HCT116 (cell line): ENCODE results near the gene TMEM132D. TPM values are rescaled to one million over a fixed set of nuclear protein-coding genes. Genes with fewer than 3 reads are reported as not detected.

Source experiments
- ATAC-seq: fragments of 200-7000 bp; cut with Tn5 transposase; 2 replicates; pipeline ENCODE4 v1.9.1; 2020; ENCODE audit warnings: mild to moderate bottlenecking, moderate library complexity
- BruUV-seq: library from RNA; stranded (reverse); fragments of 400-500 nt; replicated peaks from 2 replicates; lab custom pipeline; 2021; lab: Mats Ljungman, UMichigan
- CTCF ChIA-PET: fragments of 300-600 bp; sonication (Branson Sonifier 250); formaldehyde crosslinking; loops from one replicate; lab custom pipeline; 2021; ENCODE audit warnings: antibody characterized with exemption; lab: Charles Lee
- POLR2A ChIA-PET: fragments of 300-600, 350-600 bp; sonication (Branson Sonifier 250); formaldehyde crosslinking; loops from one replicate; lab custom pipeline; 2021; ENCODE audit warnings: antibody characterized with exemption; lab: Charles Lee
- RAD21 ChIA-PET, 2 experiments: fragments of 300-600 bp; sonication (Branson Sonifier 250); formaldehyde crosslinking; loops; one replicate each; lab custom pipeline; 2023; ENCODE audit warnings: low total read pairs in 2 of 2; ENCODE audit not compliant: uncharacterized antibody in 2 of 2, unreplicated experiment in 2 of 2, low non-redundant PET in 1 of 2; lab: Charles Lee
- DNase-seq: peaks from one replicate; pipeline ENCODE4 v3.0.0-alpha.2; 2010; ENCODE audit warnings: low read depth, low spot score
- H2AFZ ChIP-seq: fragments of 200-600 bp; shearing (Covaris generic), sonication (generic); 2 replicates; pipeline ENCODE4 v1.6.1; 2017; ENCODE audit warnings: low read depth, mixed run types, mixed read lengths, antibody characterized with exemption, low read length; ENCODE audit not compliant: poor library complexity, severe bottlenecking
- H3K27ac ChIP-seq: 2 replicates; pipeline ENCODE4 v1.5.1; 2012; ENCODE audit warnings: low read depth, low read length
- H3K27me3 ChIP-seq: fragments of 200-600 bp; sonication (generic); 2 replicates; pipeline ENCODE4 v1.6.1; 2016; ENCODE audit warnings: mixed run types, low read length, mixed read lengths; ENCODE audit not compliant: insufficient read depth
- H3K36me3 ChIP-seq, 2 experiments: fragments of 200-500 bp in 1 of 2; fragments of 200-600 bp in 1 of 2; sonication (Bioruptor generic) in 1 of 2; sonication (generic) in 1 of 2; 2 replicates each; pipeline versions ENCODE4 v1.5.1 to v1.6.1; 2014 to 2016; ENCODE audit warnings: low read length in 2 of 2, inconsistent platforms in 1 of 2, mixed read lengths in 1 of 2, mixed run types in 1 of 2; ENCODE audit not compliant: insufficient read depth in 2 of 2, control insufficient read depth in 1 of 2
- H3K4me1 ChIP-seq, 2 experiments: fragments of 200-600 bp in 1 of 2; sonication (generic) in 1 of 2; 2 replicates each; pipeline versions ENCODE4 v1.5.1 to v1.6.1; 2012 to 2017; ENCODE audit warnings: low read length in 2 of 2, inconsistent platforms in 1 of 2, mild to moderate bottlenecking in 1 of 2, mixed read lengths in 1 of 2, mixed run types in 1 of 2, moderate library complexity in 1 of 2; ENCODE audit not compliant: insufficient read depth in 2 of 2, control insufficient read depth in 1 of 2
- H3K4me2 ChIP-seq: fragments of 200-600 bp; sonication (generic); 2 replicates; pipeline ENCODE4 v1.6.1; 2017; ENCODE audit warnings: mixed run types, low read length, mixed read lengths
- H3K4me3 ChIP-seq, 2 experiments: fragments of 200-600 bp in 1 of 2; sonication (generic) in 1 of 2; replicated peaks in 1 of 2; 2 replicates each; pipeline ENCODE4 v1.5.1; 2011 to 2016; ENCODE audit warnings: low read length in 2 of 2, control low read depth in 1 of 2, low read depth in 1 of 2, mild to moderate bottlenecking in 1 of 2, mixed read lengths in 1 of 2, mixed run types in 1 of 2
- H3K79me2 ChIP-seq: fragments of 200-600 bp; sonication (generic); 2 replicates; pipeline ENCODE4 v1.6.1; 2017; ENCODE audit warnings: mild to moderate bottlenecking, mixed run types, low read length, moderate library complexity, mixed read lengths; ENCODE audit not compliant: insufficient read depth
- H3K9ac ChIP-seq: fragments of 200-600 bp; sonication (generic); 2 replicates; pipeline ENCODE4 v1.6.1; 2016; ENCODE audit warnings: low read length, mixed read lengths
- H3K9me2 ChIP-seq: fragments of 200-600 bp; sonication (generic), shearing (Covaris generic); 2 replicates; pipeline ENCODE4 v1.6.1; 2017; ENCODE audit warnings: mixed run types, mild to moderate bottlenecking, moderate library complexity; ENCODE audit not compliant: insufficient read depth
- H3K9me3 ChIP-seq, 2 experiments: fragments of 200-500 bp in 1 of 2; fragments of 200-600 bp in 1 of 2; sonication (Bioruptor generic) in 1 of 2; sonication (generic) in 1 of 2; 2 replicates each; pipeline ENCODE4 v1.6.1; 2014 to 2017; ENCODE audit warnings: low read length in 2 of 2, mixed read lengths in 2 of 2, inconsistent platforms in 1 of 2, low read depth in 1 of 2, mild to moderate bottlenecking in 1 of 2, mixed run types in 1 of 2, moderate library complexity in 1 of 2; ENCODE audit not compliant: control insufficient read depth in 1 of 2, insufficient read depth in 1 of 2
- H4K20me1 ChIP-seq: fragments of 200-600 bp; sonication (generic), shearing (Covaris generic); 2 replicates; pipeline ENCODE4 v1.6.1; 2017; ENCODE audit warnings: mixed run types, mild to moderate bottlenecking, moderate library complexity; ENCODE audit not compliant: insufficient read depth
- CBX3 ChIP-seq: IDR thresholded peaks from 2 replicates; pipeline ENCODE4 v1.6.1; 2012; ENCODE audit warnings: low read depth
- CEBPB ChIP-seq: IDR thresholded peaks from 2 replicates; pipeline ENCODE4 v1.6.1; 2012; ENCODE audit warnings: low read depth
- CTCF ChIP-seq, 3 experiments: fragments of 200-600 bp in 1 of 3; sonication (generic) in 1 of 3; IDR thresholded peaks in 2 of 3; conservative IDR thresholded peaks in 1 of 3; 2 replicates each; pipeline ENCODE4 v1.5.1; 2012 to 2017; ENCODE audit warnings: low read depth in 2 of 3, low read length in 2 of 3, antibody characterized with exemption in 1 of 3, borderline replicate concordance in 1 of 3, control low read depth in 1 of 3, mild to moderate bottlenecking in 1 of 3, mixed read lengths in 1 of 3, mixed run types in 1 of 3, moderate library complexity in 1 of 3; ENCODE audit not compliant: insufficient read depth in 1 of 3
- EGR1 ChIP-seq: IDR thresholded peaks from 2 replicates; pipeline ENCODE4 v1.6.1; 2012; ENCODE audit warnings: low read depth
- EZH2 ChIP-seq: fragments of 200-600 bp; sonication (generic); IDR thresholded peaks from 2 replicates; pipeline ENCODE4 v1.6.1; 2017; ENCODE audit warnings: antibody characterized with exemption, mixed run types
- EZH2phosphoT487 ChIP-seq: fragments of 200-600 bp; IDR thresholded peaks from 2 replicates; pipeline ENCODE4 v1.6.1; 2018; ENCODE audit warnings: antibody characterized with exemption, borderline replicate concordance
- FOSL1 ChIP-seq: IDR thresholded peaks from 2 replicates; pipeline ENCODE4 v1.6.1; 2012; ENCODE audit warnings: low read depth
- JUND ChIP-seq: IDR thresholded peaks from 2 replicates; pipeline ENCODE4 v1.6.1; 2012
- POLR2A ChIP-seq: IDR thresholded peaks from 2 replicates; pipeline ENCODE4 v1.7.0; 2011; ENCODE audit warnings: borderline replicate concordance; ENCODE audit not compliant: insufficient read depth, insufficient read length; ENCODE audit errors: extremely low read depth
- POLR2AphosphoS5 ChIP-seq: IDR thresholded peaks from 2 replicates; pipeline ENCODE4 v1.6.1; 2011; ENCODE audit warnings: mild to moderate bottlenecking, low read depth, low read length, moderate library complexity
- SP1 ChIP-seq: IDR thresholded peaks from 2 replicates; pipeline ENCODE4 v1.6.1; 2012; ENCODE audit warnings: low read depth
- SRF ChIP-seq: IDR thresholded peaks from 2 replicates; pipeline ENCODE4 v1.6.1; 2012; ENCODE audit warnings: low read depth
- TCF7L2 ChIP-seq: IDR thresholded peaks from 2 replicates; pipeline ENCODE4 v1.7.0; 2011; ENCODE audit warnings: borderline replicate concordance, inconsistent platforms; ENCODE audit not compliant: insufficient read depth, insufficient read length; ENCODE audit errors: extremely low read depth
- ZFX ChIP-seq: fragments of 450-650 bp; IDR thresholded peaks from 2 replicates; pipeline ENCODE4 v1.6.1; 2017
- ZNF274 ChIP-seq: fragments of 200-500 bp; sonication (Bioruptor generic); IDR thresholded peaks from 2 replicates; pipeline ENCODE4 v1.6.1; 2014; ENCODE audit warnings: mild to moderate bottlenecking, low read depth, low read length, inconsistent platforms
- intact Hi-C: fragments of 100-400 bp; cut with micrococcal nuclease; formaldehyde crosslinking; loops from 2 replicates; pipeline ENCODE4 v1.10.0; 2022
- total RNA-seq: library from RNA; stranded (reverse); gene quantifications from one replicate; pipeline ENCODE4 v1.2.1, GENCODE V29; 2021; ENCODE audit not compliant: unreplicated experiment
- TF ChIP-seq, protein P1 (sequence below): IDR thresholded peaks from 2 replicates; pipeline ENCODE4 v1.6.1; 2012
- TF ChIP-seq, protein P2 (sequence below): IDR thresholded peaks from 2 replicates; pipeline ENCODE4 v1.6.1; 2012

TMEM132D gene
- total RNA-seq, 1 experiment from 2014 or later: not detected

- no peak for TF ChIP-seq POLR2A
- no peak for TF ChIP-seq EGR1
- ChIA-PET POLR2A (no interaction called here), CTCF (no interaction called here), RAD21 (no interaction called here)
- intact Hi-C loops: no loop called here
- no TSS peak for BruUV-seq
- H3K4me3 ChIP-seq: no peak overlapping the region
- no peak for DNase-seq
- H3K4me1 ChIP-seq: no peaks in the 10 kb centered on the region
- no peaks in the 10 kb centered on the region for H3K27me3 ChIP-seq
- H3K27ac ChIP-seq: no peak overlapping the region
- H3K9me2 ChIP-seq: no peaks in the 10 kb centered on the region
- H3K79me2 ChIP-seq: no peaks in the 10 kb centered on the region
- no peak for ATAC-seq
- no peak overlapping the region for H3K4me2 ChIP-seq
- H3K9me3 ChIP-seq: peaks cover 3 to 22% of the 10 kb centered on the region in 2 experiments; a peak in 2 of 4 replicates
- H2AFZ ChIP-seq: no peak overlapping the region
- H3K36me3 ChIP-seq: no peaks in the 10 kb centered on the region
- no peak overlapping the region for H3K9ac ChIP-seq
- no peaks in the 10 kb centered on the region for H4K20me1 ChIP-seq
Observed at GRCh38 chr12:129466499-129466898, 437.3 kb downstream of the TMEM132D start.

- no TSS peak for BruUV-seq
- Histone ChIP-seq H3K9me3 (peaks cover 3 to 26% of the 10 kb centered on the region in 2 experiments; a peak in 2 of 4 replicates), H3K27ac (no peak overlapping the region), H2AFZ (no peak overlapping the region), H3K36me3 (no peaks in the 10 kb centered on the region)
- TF ChIP-seq, protein P1, sequence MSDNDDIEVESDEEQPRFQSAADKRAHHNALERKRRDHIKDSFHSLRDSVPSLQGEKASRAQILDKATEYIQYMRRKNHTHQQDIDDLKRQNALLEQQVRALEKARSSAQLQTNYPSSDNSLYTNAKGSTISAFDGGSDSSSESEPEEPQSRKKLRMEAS: no peak
- TF ChIP-seq SP1 (no peak), EZH2 (no peak), FOSL1 (no peak), EGR1 (no peak), CTCF (IDR thresholded peaks at IDR 0.05 in 2 of 3, conservative IDR thresholded peaks at IDR 0.05 in 1 of 3; ENCODE audit: borderline replicate concordance in 1 of 3, insufficient read depth in 1 of 3, low read depth in 2 of 3, low read length in 2 of 3) (no peak), ZNF274 (no peak), SRF (no peak), POLR2AphosphoS5 (no peak), EZH2phosphoT487 (no peak), ZFX (no peak), TCF7L2 (no peak), CBX3 (no peak), CEBPB (no peak), JUND (no peak)
- TF ChIP-seq, protein P2, sequence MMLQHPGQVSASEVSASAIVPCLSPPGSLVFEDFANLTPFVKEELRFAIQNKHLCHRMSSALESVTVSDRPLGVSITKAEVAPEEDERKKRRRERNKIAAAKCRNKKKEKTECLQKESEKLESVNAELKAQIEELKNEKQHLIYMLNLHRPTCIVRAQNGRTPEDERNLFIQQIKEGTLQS: no peak
- TF ChIP-seq, all 23 proteins: peak for 0
- Histone ChIP-seq H3K4me1 (no peaks in the 10 kb centered on the region), H3K4me3 (no peak overlapping the region), H3K9ac (no peak overlapping the region), H3K9me2 (no peaks in the 10 kb centered on the region), H4K20me1 (no peaks in the 10 kb centered on the region), H3K4me2 (no peak overlapping the region), H3K27me3 (no peaks in the 10 kb centered on the region), H3K79me2 (no peaks in the 10 kb centered on the region)
- ChIA-PET CTCF (no interaction called here), POLR2A (no interaction called here), RAD21 (no interaction called here)
- ATAC-seq (no peak), DNase-seq (no peak)
- intact Hi-C loops: no loop called here
Observed at GRCh38 chr12:129459886-129460285, 443.9 kb downstream of the TMEM132D start.
